NCI-H1105 treated with DMSO at 0.1 percent for 48 hours (cell line): ENCODE data around the gene ATXN7L1.

Experiments used
- DNase-seq: peaks from one replicate; lab custom pipeline; 2025; lab: John Stamatoyannopoulos, UW

The ATXN7L1 gene

DNA sequence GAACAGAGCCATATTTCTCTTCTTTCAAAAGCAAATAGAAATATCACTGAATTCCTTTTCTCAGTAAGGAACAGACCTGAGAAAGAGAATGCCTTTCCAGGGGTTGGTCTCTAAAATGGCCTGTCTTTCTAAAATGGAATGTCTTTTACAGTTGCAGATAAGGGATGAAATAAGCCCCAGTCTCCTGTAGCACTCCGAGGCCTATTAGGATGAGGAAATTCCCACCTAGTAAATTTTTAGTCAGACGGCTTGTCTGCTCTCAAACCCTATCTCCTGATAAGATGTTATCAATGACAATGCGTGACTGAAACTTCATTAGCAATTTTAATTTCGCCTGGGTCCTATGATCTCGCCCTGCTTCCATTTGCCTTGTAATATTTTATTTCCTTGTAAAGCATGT lies 292.2 kb downstream of the ATXN7L1 start:
- no peak for DNase-seq

DNA sequence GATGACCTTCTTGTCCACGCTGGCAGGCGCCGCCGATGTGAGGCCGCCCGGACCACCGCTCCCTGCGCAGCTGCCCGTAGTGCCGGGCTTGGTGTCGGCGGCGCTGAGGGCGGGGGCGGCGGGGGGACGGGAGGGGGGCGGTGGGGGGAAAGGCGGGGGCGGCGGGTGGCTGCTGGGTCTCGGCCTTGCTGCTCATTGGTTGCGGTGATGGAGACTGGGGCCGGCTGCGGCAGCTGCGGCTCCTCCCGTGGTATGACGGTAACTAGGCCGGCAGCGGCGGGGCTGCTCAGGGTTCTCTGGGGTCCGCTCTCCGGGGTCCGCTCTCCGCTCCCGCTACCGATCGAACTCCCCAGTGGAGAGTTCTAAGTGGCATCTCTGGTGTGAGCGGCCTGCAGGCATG lies 293.3 kb downstream of the ATXN7L1 start:
- DNase-seq = no peak

DNA sequence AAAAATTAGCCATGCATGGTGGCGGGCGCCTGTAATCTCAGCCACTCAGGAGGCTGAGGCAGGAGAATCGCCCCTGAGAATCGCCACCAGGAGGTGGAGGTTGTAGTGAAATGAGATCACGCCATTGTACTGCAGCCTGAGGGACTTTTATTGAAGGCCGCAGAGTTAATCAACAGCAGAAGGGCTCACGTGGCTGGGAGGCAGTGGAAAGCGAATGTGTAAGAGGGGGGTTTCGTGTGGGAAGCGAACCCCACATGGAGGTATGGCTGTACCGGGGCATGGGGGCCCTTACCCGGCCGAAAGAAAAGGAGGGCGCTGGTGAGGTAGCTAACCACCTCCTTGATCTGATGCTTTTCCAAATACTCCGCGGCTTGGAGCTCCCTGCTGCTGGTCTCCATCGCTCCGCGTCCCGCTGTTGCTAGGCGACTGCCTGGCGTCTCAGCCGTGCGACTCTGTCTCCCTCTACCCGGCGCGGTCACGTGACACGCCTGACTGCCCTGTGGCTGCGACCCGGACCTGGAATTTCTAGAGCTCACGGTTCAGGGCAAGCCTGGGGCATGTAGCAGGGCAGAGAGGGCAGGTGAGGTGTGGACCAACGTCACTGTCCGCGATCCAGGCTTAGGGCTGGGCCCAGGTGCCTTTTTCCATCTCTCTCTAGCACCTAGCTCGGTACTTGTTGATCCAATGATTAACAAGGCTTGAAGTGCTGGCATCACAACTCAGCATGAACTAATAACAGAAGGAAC lies 295.2 kb downstream of the ATXN7L1 start, which contains the start of gene EFCAB10:
Gene EFCAB10 (minus strand): TSS at position 428 of the 746 bp plus-strand sequence. CDS start 30 bp downstream, at position 398.
- DNase-seq = peak; percentile 90

DNA sequence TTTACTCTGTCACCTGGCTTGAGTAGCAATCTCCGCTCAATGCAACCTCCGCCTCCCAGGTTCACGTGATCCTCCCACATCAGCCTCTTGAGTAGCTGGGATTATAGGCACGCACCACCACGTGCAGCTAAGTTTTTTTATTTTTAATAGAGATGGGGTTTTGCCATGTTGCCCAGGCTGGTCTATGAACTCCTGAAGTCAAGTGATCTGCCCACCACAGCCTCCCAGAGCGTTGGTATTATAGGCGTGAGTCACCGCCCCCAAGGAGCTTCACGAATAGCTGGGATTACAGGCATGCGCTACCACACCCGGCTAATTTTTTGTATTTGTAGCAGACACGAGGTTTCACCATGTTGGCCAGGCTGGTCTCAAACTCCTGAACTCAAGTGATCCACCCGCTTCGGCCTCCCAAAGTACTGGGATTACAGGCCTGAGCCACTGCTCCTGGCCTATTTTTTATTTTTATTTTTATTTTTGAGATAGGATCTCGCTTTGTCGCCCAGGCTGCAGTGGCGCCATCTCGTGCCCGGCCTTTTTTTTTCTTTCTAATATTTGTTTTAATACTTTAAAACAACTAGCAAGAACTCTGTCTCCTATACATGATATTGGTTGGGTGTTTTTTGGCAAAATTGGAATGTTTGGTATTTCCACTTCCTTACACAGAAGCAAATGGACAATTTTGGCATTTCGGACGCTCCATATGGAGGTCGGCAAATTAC lies 296.2 kb downstream of the ATXN7L1 start:
- DNase-seq = no peak

DNA sequence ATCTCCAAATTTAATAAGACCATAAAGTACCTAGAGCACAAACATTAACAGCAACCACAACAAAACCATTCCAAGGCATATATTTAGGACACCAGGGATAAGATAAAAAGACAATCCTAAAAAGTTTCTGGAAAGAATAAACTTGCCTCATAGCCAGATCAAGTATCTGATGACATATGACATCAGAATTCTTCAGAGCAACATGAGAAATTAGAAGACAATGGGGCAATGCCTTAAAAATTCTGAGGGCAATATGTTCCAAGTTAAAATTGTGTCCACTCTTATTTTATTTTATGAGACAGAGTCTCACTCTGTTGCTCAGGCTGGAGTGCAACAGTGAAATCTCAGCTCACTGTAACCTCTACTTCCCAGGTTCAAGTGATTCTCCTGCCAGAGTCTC lies 297.9 kb downstream of the ATXN7L1 start:
- no peak for DNase-seq

DNA sequence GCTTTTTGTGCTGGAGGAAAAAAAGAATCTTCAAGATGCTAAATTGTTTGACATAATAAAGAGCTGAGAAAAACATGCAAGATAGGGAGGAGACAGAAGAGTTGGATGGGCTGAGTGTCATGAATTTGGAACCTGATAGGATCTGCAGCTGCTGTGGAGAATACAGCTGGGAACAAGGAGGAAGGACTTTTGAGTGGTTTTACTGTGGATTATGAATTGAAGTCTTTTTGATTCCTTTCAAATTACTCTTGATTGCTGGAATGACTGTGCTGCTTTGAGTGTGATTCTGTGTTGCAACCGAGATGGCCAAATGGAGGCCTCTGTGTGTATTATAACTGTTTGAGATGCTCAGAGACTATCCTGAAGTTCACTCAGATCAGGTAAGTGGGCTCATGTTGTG lies 299.1 kb downstream of the ATXN7L1 start:
- no peak for DNase-seq

DNA sequence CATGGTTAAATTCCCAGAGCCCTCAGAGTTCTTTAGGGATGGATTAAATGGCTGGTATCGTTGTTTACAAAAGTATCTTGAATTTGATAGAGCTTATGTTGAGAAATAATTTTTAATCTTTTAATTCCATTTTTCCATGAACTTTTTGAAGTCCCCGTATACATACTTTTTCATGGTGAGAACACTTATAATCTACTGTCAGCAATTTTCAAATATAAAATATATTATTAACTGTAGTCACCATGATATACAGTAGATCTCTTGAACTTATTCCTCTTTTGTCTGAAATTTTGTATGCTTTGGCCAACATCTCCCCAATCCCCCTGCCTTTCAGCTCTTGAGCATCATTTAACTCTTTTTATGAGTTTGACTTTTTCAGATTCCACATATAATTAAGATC lies 304.5 kb downstream of the ATXN7L1 start:
- no peak for DNase-seq

DNA sequence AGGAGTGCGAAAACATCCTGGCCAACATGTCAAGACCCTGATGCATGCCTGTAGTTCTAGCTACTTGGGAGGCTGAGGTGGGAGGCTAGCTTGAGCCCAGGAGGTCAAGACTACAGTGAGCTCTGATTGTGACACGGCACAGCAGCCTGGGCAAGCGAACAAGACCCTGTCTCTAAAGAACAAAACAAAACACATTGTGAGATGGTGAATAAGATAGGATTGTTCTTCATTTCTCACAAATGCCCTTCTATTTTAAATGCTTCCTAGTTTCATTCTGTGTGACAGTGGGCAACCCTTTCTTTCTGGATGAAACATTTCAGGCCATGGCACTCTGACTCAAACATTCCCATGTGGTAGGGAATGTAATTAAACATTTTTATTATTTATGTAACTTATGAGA lies 308.6 kb downstream of the ATXN7L1 start:
- DNase-seq = no peak

DNA sequence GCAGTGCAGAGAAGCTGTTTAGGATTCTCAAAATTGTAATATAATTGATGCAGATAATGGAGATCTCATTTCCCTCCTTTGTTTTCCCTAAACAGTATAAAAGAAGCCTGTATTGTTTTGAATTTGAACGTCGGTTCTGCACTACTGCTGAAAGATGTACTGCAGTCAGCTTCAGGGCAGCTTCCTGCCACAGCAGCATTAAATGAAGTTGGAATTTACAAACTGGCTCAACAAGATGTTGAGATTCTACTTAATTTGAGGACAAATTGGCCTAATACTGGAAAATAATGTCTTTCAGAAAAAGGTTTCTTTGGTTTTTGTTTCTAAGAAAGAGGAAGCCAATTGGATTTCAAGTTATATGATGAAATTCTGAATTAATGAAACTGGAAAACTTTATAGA lies 309.4 kb downstream of the ATXN7L1 start:
- no peak for DNase-seq

DNA sequence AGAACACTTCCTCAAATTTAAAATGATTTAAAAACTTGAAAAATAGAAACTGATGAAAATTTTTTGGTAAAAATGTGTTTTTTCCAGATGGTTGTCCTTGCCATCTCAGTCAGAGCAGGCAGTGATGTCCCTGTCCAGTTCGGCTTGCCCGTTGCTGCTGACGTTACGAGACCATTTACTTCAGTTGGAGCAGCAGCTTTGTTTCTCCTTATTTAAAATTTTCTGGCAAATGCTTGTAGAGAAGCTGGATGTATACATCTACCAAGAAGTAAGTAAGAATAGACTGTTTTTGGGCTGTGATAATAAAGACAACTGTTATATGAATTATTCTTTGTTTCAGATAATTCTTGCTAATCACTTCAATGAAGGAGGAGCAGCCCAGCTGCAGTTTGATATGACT lies 311.2 kb downstream of the ATXN7L1 start:
- DNase-seq = no peak

DNA sequence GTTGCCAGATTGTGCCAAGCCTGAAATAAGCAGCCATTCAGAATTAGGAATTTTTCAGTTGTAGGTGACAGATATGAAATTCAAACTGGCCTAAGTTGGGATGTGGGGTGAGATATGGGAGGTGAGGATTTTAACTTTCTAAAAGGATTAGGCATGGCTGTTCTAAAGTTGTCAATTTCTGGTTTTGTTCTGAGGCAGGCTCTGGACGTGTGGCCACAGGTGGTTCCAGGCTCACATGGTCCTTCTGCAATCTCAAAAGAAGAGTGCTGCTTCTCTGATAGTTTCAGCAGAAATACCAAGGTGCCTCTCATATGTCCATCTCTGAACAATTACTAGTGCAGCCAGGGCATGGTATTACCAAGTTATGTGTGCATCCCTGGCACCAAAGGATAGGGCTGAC lies 316.5 kb downstream of the ATXN7L1 start:
- no peak for DNase-seq
